ENCODE results near the gene DLX2.

Gene DLX2

GRCh38 chr2:172050479-172051125 is 52.1 kb downstream of the DLX2 start:
- DNase-seq = no peak

- no peak for DNase-seq
These were observed 53.1 kb downstream of the DLX2 start for GRCh38 chr2:172049567-172050120.

All from activated CD8-positive, alpha-beta memory T cell treated with anti-CD3 and anti-CD28 coated beads, Interleukin-2, amount 50 U/mL, for 4 hours (primary cell).